H1 (cell line): ENCODE results near the gene TSPOAP1. TPM values are rescaled to one million over a fixed set of nuclear protein-coding genes. Genes with fewer than 3 reads are reported as not detected.

Experiments used
- CHD7 ChIP-seq: fragments of 300-600 bp; sonication (generic); IDR thresholded peaks from 2 replicates; pipeline ENCODE4 v1.7.1; 2012; ENCODE audit warnings: low read length, moderate library complexity, mild to moderate bottlenecking, inconsistent platforms; ENCODE audit not compliant: insufficient replicate concordance
- polyA plus RNA-seq, 7 experiments: library from polyadenylated mRNA; depleted of rRNA in 3 of 7; stranded (reverse) in 5 of 7; unstranded in 2 of 7; fragments of >200 nt in 5 of 7; fragments of 200-250 nt in 2 of 7; gene quantifications; 1 replicate in 5 of 7; 2 replicates in 1 of 7; 4 replicates in 1 of 7; pipeline versions ENCODE4 v1.2.1 to v1.2.3, GENCODE V29; 2011 to 2013; ENCODE audit warnings: missing spikeins in 2 of 7, mixed read lengths in 2 of 7
- total RNA-seq: library from RNA; stranded (reverse); fragmentation: NEBNext Ultra II Directional; extraction: Animal tissue kit (Norgen Biotek cat#: 25700); gene quantifications from 2 replicates; pipeline ENCODE4 v1.2.1, GENCODE V29; 2021

Gene TSPOAP1
- total and polyA plus RNA-seq, 2 of the 8 experiments (the other 6 are each of a cell fraction or from before 2014, with no cell fraction given), result 7.6 to 9.2 TPM

DNA sequence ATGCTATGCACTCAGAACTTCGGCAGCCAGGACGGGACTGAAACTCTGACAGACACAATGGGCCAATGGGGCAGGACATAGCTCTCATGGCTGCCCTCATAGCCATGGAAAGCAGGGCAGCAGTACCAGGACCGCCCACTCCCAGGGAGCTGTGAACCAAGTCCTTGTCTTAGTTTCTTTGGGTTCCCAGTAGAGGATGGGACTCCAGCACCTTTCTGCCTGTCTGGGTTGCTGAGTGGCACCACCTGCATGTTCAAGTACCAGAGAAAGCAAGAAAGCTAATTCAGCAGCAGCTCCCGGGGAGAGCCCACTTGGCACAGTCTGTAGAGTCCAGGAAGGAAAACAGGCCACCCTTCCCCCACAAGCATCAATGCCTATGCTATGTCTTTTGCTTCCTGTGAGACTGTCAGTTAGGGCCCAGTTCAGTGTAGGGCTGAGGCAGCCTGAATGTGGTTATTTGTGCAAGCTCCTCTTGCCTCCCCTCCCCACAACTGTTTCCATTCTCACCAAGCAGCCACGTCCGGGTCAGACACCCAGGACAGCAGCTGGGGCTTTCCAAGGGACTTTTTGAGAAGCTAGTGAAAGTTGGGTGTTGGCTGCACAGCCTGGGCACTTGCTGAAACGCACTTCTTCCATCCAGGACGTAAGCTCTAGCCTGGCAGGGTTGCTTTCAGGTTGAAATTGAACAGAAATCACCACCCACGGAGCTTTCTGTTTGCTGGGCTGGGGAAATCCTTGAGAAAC, 15.6 kb upstream of the TSPOAP1 start (continued):
- TF ChIP-seq CHD7, result no peak
- TF ChIP-seq, all 59 proteins: peak for 1
